Testis (tissue), 3 donors: ENCODE data around the gene INAFM2. TPM values are rescaled to one million over a fixed set of nuclear protein-coding genes. Genes with fewer than 3 reads are reported as not detected.

Experiments
- DNase-seq: peaks from one replicate; pipeline ENCODE4 v3.0.0-alpha.2; 2019
- H3K27ac ChIP-seq, 2 donors: fragments of 200-600 bp; sonication (generic); one replicate each; pipeline ENCODE4 v1.5.1; 2019
- H3K27me3 ChIP-seq: fragments of 200-600 bp; sonication (generic); one replicate; pipeline ENCODE4 v1.5.1; 2019
- H3K36me3 ChIP-seq: fragments of 200-600 bp; sonication (generic); one replicate; pipeline ENCODE4 v1.5.1; 2017; ENCODE audit warnings: low read depth; ENCODE audit errors: missing control alignments
- H3K4me1 ChIP-seq: fragments of 200-600 bp; sonication (generic); one replicate; pipeline ENCODE4 v1.5.1; 2019
- H3K4me3 ChIP-seq, 2 donors: fragments of 200-600 bp; sonication (generic); one replicate each; pipeline ENCODE4 v1.5.1; 2017 to 2019
- H3K9me3 ChIP-seq: fragments of 200-600 bp; sonication (generic); one replicate; pipeline ENCODE4 v1.5.1; 2017
- CTCF ChIP-seq, 3 experiments: fragments of 450-650 bp in 2 of 3; fragments of 200-600 bp in 1 of 3; sonication (generic) in 1 of 3; IDR thresholded peaks; one replicate each; pipeline ENCODE4 v1.5.1; 2016 to 2019; ENCODE audit warnings: antibody characterized with exemption in 3 of 3, mild to moderate bottlenecking in 2 of 3, moderate library complexity in 1 of 3
- POLR2A ChIP-seq: fragments of 450-650 bp; IDR thresholded peaks from one replicate; pipeline ENCODE4 v1.6.1; 2017; ENCODE audit warnings: antibody characterized with exemption, mild to moderate bottlenecking, moderate library complexity
- WGBS, 2 donors: methylation state at CpG; one replicate each; pipeline ENCODE4 v1.1.5; 2018; 5-methylcytosine and 5-hydroxymethylcytosine counted together
- intact Hi-C: fragments of 100-400 bp; cut with DNase I; formaldehyde crosslinking; loops from one replicate; pipeline ENCODE4 v1.15.1; 2023; ENCODE audit warnings: low total_unique reads
- polyA plus RNA-seq: library from polyadenylated mRNA; stranded (reverse); fragments of 350-450 nt; fragmentation: Illumina TruSeq; extraction: RNeasy Lipid Tissue Mini Kit (QIAGEN cat#74804); gene quantifications from one replicate; pipeline ENCODE4 v1.2.3, GENCODE V29; 2014; ENCODE audit warnings: low read depth, low replicate concordance; ENCODE audit not compliant: insufficient read depth
- total RNA-seq, 2 donors: library from RNA; depleted of rRNA; stranded (reverse); fragments of >200 nt; gene quantifications; one replicate each; pipeline ENCODE4 v1.2.3, GENCODE V29; 2016

INAFM2 gene
- total and polyA plus RNA-seq, 3 donors from 2014 or later, result 31.8 to 49.8 (median 43.4) TPM

DNA sequence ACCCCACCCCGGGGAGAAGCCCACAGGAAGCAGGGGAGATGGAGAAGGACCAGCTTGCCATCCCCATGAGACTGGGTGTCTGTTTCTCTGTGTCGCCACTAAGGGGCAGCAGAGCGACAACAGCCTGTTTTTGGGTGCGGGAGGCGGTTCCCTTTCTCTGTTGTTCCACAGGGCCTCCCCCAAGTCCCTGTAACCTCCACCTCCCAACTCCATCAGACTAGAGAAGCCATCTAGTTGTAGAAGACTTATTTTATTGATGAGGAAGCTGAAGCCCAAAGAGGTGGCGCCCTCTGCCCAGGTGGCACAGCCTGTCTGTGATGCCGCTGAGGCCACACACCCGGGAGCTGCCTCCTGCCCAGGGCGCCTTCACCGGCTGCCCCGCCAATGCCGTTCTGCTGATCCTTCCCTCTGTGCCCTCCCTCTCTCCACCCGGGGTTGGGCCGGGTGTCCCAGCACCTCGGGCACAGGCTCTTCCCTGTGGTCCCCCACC lies 21.2 kb downstream of the INAFM2 start:
- DNase-seq, result peak; percentile 63
- Histone ChIP-seq H3K27me3 (no peaks in the 10 kb centered on the region), H3K36me3 (no peaks in the 10 kb centered on the region), H3K4me3 (no peak overlapping the region), H3K4me1 (peaks cover 17% of the 10 kb centered on the region), H3K9me3 (no peaks in the 10 kb centered on the region), H3K27ac (no peak overlapping the region)
- 53 to 58% methylated on average over 12 to 15 of the region's 15 CpGs for WGBS, 2 donors
- intact Hi-C loops, result no loop called here
- TF ChIP-seq POLR2A (no peak), CTCF (IDR thresholded peaks at IDR 0.05) (peak; percentile 26 to 66 (median 63))

DNA sequence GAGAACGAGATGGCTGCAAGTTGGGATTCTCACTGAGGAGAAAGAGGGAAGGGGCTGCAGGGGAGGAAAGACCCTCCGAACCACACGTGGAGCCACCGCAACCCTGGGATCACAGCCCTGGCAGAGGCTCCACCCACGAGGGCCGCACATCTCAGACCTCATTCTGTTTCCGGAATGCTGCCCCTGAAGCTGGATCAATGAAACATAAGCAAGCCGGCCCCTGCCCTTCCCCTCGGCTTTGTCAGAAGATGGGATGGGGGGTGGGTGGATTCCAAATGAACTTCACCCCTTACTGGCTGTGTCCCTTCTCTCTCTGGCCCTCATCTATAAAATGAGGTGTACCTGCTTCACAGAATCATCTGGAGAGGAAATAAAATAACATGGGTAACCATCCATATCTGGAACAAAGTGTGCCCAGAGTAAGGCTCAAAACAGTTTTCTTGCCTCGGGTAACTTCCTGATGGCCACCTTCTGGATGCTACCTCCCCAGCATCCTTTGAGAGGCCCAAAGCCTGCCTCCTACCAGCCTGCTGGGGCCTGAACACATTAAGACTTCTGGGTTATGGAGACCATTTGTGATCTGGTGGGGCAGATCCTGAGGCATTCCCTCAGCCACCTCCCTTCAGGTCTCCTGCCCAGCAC lies 21.9 kb downstream of the INAFM2 start:
- intact Hi-C loops, result no loop called here
- DNase-seq, result no peak
- Histone ChIP-seq H3K4me1 (peaks cover 10% of the 10 kb centered on the region), H3K27ac (no peak overlapping the region), H3K27me3 (no peaks in the 10 kb centered on the region), H3K9me3 (no peaks in the 10 kb centered on the region), H3K4me3 (no peak overlapping the region), H3K36me3 (no peaks in the 10 kb centered on the region)
- TF ChIP-seq CTCF (IDR thresholded peaks at IDR 0.05) (no peak), POLR2A (no peak)
- WGBS, 2 donors, result 81 to 89% methylated on average over 7 to 10 of the region's 10 CpGs

- no peak overlapping the region for H3K27ac ChIP-seq
- no peak for TF ChIP-seq CTCF (IDR thresholded peaks at IDR 0.05)
- TF ChIP-seq POLR2A, result no peak
- intact Hi-C loops, result no loop called here
- no peaks in the 10 kb centered on the region for H3K9me3 ChIP-seq
- WGBS, 2 donors, result 82 to 84% methylated on average over 3 to 6 of the region's 6 CpGs
- no peaks in the 10 kb centered on the region for H3K27me3 ChIP-seq
- DNase-seq, result no peak
- peaks cover 4% of the 10 kb centered on the region for H3K4me1 ChIP-seq
- no peaks in the 10 kb centered on the region for H3K36me3 ChIP-seq
- no peak overlapping the region for H3K4me3 ChIP-seq
These were observed 22.5 kb downstream of the INAFM2 start for GRCh38 chr15:40345867-40346578.

DNA sequence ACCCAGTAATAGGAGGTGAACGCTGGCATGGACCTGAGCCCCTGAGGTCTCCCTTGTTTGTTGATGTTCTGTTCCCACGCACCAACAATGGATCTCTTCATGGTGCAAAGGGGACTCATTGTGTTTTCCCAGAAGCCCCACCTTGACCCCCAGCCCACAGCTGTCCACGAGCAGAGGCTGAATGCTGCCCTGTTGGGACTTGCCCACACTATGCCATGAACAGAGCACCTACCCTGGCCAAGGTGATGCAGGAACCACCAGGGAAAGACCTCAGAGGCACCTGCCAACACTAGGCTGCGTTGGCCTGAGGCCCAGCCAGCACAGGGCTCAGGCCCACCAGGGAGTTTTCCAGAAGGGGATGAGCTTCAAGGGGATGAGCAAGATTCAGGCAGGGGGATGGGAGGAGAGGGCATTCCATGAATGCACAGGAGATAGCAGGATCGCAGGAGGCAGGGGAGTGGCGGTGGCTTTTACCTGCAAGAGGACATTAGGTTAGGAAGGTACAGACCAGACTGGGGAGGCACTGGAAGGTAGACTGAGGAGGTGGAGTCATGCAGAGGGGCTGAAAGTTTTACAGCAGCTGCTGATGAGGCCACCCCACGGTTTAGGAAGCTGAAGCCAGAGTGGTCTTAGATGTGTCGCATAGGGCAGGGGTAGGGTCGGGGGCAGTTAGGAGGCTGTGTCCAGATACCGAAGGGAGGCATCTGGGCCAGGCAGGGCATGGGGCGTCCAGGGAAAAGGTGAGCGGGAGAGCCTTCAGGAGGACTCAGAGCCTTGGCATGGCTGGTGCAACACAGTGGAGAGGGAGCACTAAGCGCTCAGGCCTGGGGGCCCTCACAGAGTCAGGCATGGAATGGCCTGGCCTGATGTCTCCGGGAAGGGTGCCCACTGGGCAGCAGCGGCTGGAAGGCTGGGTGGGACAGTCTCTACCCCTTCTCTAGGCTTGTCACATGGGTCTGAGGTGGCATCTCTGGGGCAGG lies 23.4 kb downstream of the INAFM2 start:
- no peak overlapping the region for H3K4me3 ChIP-seq
- TF ChIP-seq CTCF (IDR thresholded peaks at IDR 0.05) (no peak), POLR2A (no peak)
- 88 to 90% methylated on average over 15 of the region's 15 CpGs for WGBS, 2 donors
- H3K4me1 ChIP-seq, result no peaks in the 10 kb centered on the region
- no peaks in the 10 kb centered on the region for H3K36me3 ChIP-seq
- intact Hi-C loops, result no loop called here
- no peak for DNase-seq
- no peaks in the 10 kb centered on the region for H3K9me3 ChIP-seq
- H3K27ac ChIP-seq, result no peak overlapping the region
- H3K27me3 ChIP-seq, result no peaks in the 10 kb centered on the region
